LNCAP (cell line): ENCODE measurements around the gene KDM2B.

Experiments used
- TF ChIP-seq, protein P1 (sequence below): fragments of 450-650 bp; IDR thresholded peaks from 2 replicates; pipeline ENCODE4 v1.5.1; 2017; ENCODE audit warnings: mild to moderate bottlenecking

The KDM2B gene

DNA sequence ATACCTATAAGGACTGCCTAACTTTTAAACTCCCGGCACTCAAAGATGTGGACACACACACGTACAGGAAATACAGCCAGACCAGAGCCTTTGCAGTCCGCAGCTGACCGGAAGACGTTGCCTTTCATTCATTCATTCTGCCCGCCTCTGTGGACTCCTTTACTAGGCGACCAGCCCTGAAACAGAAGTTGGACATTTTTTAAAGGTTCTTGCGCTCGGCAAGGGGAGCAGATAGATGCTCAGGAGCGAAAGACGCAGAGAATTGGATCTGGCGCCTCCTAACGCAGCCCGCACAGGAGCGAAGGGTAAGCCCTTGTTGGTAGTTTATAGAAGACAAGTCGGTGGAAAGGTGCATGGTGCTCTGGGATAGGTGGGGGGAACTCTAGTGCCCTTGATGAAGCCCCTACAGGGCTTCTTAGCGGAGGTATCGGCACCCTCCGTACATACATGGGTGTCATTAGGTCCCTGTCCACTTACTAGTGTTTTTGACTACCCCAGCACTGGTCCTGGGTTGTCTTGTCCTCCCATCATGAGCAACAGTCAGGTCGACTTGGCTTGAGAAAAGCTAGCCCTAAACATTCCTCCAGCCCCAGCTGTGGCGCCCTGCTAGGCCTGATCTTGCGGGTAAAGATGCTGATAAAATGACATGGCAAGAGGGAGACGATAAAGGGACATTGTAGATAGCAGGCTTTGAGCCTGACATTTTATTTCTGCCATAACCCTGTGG lies at the start of gene KDM2B:
Gene KDM2B, minus strand, starts transcription at position 65 of the 727 bp plus-strand sequence. CDS start 112 bp downstream, outside the sequence.
- TF ChIP-seq, protein P1, sequence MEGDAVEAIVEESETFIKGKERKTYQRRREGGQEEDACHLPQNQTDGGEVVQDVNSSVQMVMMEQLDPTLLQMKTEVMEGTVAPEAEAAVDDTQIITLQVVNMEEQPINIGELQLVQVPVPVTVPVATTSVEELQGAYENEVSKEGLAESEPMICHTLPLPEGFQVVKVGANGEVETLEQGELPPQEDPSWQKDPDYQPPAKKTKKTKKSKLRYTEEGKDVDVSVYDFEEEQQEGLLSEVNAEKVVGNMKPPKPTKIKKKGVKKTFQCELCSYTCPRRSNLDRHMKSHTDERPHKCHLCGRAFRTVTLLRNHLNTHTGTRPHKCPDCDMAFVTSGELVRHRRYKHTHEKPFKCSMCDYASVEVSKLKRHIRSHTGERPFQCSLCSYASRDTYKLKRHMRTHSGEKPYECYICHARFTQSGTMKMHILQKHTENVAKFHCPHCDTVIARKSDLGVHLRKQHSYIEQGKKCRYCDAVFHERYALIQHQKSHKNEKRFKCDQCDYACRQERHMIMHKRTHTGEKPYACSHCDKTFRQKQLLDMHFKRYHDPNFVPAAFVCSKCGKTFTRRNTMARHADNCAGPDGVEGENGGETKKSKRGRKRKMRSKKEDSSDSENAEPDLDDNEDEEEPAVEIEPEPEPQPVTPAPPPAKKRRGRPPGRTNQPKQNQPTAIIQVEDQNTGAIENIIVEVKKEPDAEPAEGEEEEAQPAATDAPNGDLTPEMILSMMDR: no peak

DNA sequence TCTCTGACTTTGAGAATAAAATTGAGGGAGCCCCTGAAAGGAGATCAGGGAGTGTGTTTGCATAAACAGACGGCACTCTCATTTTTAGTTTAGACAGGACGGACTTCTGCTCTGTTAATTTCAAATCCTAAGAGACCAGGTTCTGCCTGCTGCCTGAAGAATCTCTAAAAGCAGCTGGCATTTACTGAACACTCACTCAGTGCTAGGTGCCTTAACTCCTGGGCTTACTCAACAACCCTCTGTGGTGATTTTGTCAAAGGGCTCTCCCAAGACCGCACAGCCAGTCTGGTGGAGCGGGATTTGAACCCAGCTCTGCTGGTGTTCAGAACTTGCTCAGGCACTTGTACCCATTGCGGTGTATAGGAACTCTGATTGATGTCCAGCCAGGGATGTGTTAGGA lies 47.7 kb upstream of the KDM2B start:
- TF ChIP-seq, protein P1: no peak

DNA sequence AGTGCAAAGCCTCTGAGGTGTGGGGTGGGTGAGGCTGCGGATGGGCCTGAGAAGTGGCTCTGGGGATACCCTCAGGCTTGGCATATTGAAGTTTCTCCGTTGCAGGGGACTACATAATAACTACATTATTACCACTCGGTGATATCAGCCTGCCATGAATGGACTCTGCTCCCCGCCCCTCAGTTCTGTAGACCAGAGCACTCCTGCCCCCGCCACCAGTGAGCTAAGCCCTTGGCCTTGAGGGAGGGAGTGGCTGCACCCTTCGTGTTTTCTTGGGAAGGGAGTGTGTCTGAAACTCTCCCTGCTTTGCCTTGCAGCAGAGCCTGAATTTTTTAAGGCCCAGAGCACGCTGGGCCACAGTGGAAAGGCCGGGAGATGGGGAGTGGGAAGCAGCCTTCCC lies 47.2 kb upstream of the KDM2B start:
- TF ChIP-seq, protein P1: no peak

DNA sequence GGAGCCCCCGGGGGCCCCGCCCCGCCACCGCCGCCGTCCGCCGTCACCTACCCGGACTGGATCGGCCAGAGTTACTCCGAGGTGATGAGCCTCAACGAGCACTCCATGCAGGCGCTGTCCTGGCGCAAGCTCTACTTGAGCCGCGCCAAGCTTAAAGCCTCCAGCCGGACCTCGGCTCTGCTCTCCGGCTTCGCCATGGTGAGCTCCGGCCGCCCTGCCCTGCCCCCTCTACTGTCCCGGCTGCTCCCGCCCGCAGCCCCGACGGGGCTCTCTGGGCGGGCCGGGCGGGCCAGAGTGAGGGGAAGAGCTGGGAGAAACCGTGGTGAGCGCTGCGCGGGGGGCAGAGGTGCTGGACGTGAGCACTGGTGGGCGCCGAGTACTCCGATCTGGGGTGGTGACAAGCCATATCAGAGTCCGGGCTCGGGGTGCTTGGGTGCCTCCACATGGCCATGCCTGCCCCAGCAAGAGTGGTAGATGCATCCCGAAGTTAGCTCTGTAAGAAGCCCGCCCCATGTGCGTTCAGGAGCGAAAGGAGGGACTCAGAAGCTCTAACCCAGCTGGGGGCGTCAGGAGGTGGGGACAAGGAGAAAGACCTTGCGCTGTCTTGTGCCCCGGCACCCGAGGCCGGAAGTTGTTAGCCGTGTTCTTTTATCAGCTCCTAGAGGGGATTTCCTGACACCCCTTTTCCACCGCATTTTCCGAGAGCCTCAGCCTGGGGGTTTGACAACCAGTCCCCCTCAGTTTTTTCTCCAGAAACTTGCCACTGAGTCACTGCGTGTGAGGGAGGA lies 46.2 kb upstream of the KDM2B start:
- TF ChIP-seq, protein P1: peak; percentile 19; the same call in 1 of the 2 replicates

DNA sequence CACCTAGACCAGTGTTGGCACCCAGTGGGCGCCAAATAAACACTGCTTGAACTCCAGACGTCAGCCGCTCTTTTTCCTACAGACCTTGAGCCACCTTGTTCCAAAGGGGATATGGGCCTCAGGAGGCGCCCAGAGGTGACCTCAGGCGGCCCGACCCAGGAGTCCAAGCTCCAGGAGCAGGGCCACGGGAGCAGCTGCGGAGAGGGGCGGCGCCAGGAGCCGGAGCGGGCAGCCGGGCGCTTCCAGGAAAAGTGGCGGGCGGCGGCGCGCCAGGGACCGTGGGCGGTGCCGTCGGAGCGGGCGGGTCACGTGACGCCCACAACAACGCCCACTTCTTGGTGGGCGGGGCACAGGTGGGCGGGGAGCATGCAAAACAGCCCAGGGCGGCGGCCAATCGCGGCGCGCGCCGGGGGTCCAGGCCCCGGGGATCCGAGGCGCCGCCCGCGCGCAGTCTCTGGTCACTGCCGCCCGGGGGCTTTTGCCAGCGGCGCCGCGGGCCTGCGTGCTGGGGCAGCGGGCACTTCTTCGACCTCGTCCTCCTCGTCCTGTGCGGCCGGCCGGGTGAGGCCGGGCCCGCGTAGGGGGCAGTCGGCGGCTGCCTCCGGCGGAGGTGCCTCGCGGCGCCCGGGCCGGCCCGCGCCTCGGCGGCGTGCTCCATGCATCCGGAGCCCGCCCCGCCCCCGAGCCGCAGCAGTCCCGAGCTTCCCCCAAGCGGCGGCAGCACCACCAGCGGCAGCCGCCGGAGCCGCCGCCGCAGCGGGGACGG lies 45.4 kb upstream of the KDM2B start, which contains the start of gene ORAI1:
Gene ORAI1, plus strand, starts transcription at position 444 of the 766 bp plus-strand sequence.
- TF ChIP-seq, protein P1: no peak

DNA sequence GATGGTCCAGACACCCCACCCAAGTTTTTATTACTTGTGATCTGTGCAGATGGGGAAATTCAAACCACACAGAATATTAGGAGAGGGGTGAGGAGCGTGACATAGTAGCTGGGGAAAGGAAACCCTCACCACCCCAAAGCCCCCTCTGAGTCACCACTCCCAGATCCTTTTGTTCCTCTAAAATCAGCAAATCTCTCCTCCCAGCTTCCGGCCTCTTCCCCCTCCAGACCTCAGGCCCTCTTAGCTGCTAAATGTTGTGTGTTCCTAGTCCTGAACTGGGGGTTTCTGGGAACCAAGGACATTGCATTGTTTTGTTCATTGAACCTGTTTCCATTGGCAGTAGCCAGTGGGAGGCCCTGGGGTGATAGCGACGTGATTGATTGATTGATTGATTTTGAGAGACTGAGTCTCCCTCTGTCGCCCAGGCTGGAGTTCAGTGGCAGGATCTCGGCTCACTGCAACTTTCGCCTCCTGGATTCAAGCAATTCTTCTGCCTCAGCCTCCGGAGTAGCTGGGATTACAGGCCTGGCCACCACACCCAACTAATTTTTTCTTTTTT lies 39.6 kb upstream of the KDM2B start:
- TF ChIP-seq, protein P1: no peak

DNA sequence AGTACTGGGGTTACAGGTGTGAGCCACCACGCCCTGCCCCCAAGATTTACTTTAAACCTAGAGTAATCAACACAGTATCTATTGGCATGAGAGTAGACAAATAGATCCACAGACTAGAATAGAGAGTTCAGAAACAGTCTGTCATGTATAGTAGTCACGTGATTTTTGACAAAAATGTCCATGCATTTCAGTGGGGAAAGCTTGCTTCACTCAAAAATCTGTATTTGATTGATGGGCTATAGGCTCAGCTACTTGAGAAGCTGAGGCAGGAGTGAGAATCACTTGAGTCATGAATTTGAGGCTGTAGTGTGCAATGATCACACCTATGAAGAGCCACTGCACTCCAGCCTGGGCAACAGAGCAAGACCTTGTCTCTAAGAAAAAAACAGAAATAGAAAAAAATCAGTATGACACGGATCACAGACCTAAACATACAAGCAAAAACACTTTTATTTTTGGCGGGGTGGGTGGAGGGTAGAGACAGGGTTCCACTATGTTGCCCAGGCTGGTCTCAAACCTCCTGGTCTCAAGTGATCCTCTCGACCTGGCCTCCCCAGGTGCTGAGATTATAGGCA lies 37.9 kb upstream of the KDM2B start:
- TF ChIP-seq, protein P1: no peak
